ENCODE data around the gene TRIM69.
A peak's percentile ranks its signal among the peaks of the same experiment; 100 is the strongest.
"Not testable (repeated sequence)": the region's sequence is repeated elsewhere in the genome, so short reads cannot be mapped to it uniquely, and the experiment has no call there.

TRIM69 gene, protein sequence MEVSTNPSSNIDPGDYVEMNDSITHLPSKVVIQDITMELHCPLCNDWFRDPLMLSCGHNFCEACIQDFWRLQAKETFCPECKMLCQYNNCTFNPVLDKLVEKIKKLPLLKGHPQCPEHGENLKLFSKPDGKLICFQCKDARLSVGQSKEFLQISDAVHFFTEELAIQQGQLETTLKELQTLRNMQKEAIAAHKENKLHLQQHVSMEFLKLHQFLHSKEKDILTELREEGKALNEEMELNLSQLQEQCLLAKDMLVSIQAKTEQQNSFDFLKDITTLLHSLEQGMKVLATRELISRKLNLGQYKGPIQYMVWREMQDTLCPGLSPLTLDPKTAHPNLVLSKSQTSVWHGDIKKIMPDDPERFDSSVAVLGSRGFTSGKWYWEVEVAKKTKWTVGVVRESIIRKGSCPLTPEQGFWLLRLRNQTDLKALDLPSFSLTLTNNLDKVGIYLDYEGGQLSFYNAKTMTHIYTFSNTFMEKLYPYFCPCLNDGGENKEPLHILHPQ

DNA sequence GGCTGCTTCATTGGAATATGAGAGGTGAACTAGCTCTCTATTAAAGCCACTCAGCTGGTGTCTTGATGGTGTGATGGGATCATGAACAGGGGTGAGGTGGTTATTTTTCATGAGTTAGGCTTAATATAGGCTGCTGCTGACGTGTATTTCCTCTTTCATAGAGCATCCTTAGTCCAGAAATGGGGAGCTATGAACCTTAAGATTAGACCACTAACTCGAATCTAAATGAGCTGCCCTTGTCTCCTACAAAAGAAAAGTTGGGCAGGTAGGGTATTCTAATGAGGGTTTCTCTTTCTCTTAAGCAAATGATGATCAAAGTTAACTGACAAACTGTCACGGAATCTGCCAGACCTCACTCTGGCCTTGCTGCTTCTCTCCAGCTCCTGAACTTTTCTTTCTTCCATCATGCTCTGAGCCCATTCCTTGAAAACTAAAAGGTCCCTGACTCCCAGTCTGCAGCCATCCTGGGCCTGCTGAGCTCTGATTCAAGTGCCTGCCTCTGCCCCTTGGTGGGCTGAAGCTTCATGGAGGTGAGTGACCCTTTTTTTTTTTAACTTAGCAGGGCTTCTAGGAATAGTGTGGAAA lies at the start of gene TRIM69:
Gene TRIM69 (plus strand): TSS at position 348 of the 585 bp plus-strand sequence. CDS start 177 bp downstream, at position 525.
- H3K4me3 ChIP-seq (ENCODE audit: low read depth in 1 of 2, low read length in 2 of 2), result peak within 1 kb of the TSS in 1 of 2 donors; percentile 28
- peaks cover 11% of the 10 kb centered on the region for H3K36me3 ChIP-seq (ENCODE audit: insufficient read depth, low read length)
- peaks cover 14% of the 10 kb centered on the region for H3K4me1 ChIP-seq (ENCODE audit: insufficient read depth, low read length)
- H3K9ac ChIP-seq (ENCODE audit: low read length), result no peak within 1 kb of the TSS
- H3K27ac ChIP-seq (ENCODE audit: low read depth, low read length), result no peak within 1 kb of the TSS
- H3K9me3 ChIP-seq (ENCODE audit: low read length), result no peaks in the 10 kb centered on the region
- H3K27me3 ChIP-seq (ENCODE audit: control insufficient read depth in 1 of 2, insufficient read depth in 2 of 2, low read length in 2 of 2), result no peaks in the 10 kb centered on the region

- H3K4me1 ChIP-seq (ENCODE audit: insufficient read depth, low read length); H3K4me3 ChIP-seq (ENCODE audit: low read depth in 1 of 2, low read length in 2 of 2); H3K27ac ChIP-seq (ENCODE audit: low read depth, low read length): not testable (repeated sequence)
Measured at GRCh38 chr15:44689318-44689717, 47.0 kb upstream of the TRIM69 start.

GRCh38 chr15:44690245-44690644 lies 46.1 kb upstream of the TRIM69 start:
- not testable (repeated sequence) for H3K4me1 ChIP-seq (ENCODE audit: insufficient read depth, low read length); H3K36me3 ChIP-seq (ENCODE audit: insufficient read depth, low read length); H3K9ac ChIP-seq (ENCODE audit: low read length); H3K27ac ChIP-seq (ENCODE audit: low read depth, low read length); H3K9me3 ChIP-seq (ENCODE audit: low read length); H3K4me3 ChIP-seq (ENCODE audit: low read depth in 1 of 2, low read length in 2 of 2); H3K27me3 ChIP-seq (ENCODE audit: control insufficient read depth in 1 of 2, insufficient read depth in 2 of 2, low read length in 2 of 2)

More at GRCh38 chr15:44689318-44689717, 47.0 kb upstream of the TRIM69 start:
- not testable (repeated sequence) for H3K9ac ChIP-seq (ENCODE audit: low read length); H3K27me3 ChIP-seq (ENCODE audit: control insufficient read depth in 1 of 2, insufficient read depth in 2 of 2, low read length in 2 of 2); H3K9me3 ChIP-seq (ENCODE audit: low read length); H3K36me3 ChIP-seq (ENCODE audit: insufficient read depth, low read length)

DNA sequence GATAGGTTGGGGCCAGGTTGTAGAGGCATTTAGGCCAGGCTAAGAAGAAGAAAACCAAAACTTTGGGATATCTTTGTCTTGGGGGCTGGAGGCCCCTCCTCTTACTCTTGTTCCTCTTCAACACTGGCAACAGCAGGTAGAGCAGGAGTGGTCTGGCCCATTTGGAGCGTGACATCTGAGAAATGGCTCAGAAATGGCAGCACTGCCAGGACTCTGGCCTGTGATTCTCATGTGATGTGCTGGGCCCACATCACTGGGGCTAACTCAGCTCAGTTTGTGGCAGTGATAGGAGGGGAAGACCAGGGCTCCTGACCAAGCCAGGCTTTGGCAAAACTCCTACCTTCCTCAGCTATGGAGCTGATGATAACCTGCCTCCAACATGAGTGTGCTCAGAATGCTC lies 43.7 kb upstream of the TRIM69 start:
- no peak overlapping the region for H3K4me3 ChIP-seq (ENCODE audit: low read depth in 1 of 2, low read length in 2 of 2)
- no peak overlapping the region for H3K9ac ChIP-seq (ENCODE audit: low read length)
- no peaks in the 10 kb centered on the region for H3K4me1 ChIP-seq (ENCODE audit: insufficient read depth, low read length)
- no peaks in the 10 kb centered on the region for H3K27me3 ChIP-seq (ENCODE audit: control insufficient read depth in 1 of 2, insufficient read depth in 2 of 2, low read length in 2 of 2)
- no peaks in the 10 kb centered on the region for H3K9me3 ChIP-seq (ENCODE audit: low read length)
- H3K36me3 ChIP-seq (ENCODE audit: insufficient read depth, low read length), result no peaks in the 10 kb centered on the region
- no peak overlapping the region for H3K27ac ChIP-seq (ENCODE audit: low read depth, low read length)

DNA sequence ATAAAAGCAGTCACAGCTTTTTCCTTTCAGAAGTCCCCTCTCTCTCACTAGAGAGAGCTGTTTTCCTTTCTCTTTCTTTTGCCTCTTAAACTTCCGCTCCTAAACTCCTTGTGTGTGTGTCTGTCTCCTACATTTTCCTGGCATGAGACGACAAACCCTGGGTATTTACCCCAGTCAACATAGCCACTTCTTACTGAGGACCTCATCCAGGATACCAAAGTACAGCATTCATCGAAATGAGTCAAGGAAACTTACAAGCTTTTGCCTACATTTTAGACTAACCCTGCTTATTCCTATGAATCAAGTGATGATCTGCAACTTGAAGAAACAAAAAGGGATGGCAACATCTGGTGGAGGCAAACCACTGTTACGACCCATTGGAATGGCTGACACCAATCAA lies 41.9 kb upstream of the TRIM69 start:
- no peak overlapping the region for H3K4me3 ChIP-seq (ENCODE audit: low read depth in 1 of 2, low read length in 2 of 2)
- no peak overlapping the region for H3K9ac ChIP-seq (ENCODE audit: low read length)
- no peaks in the 10 kb centered on the region for H3K9me3 ChIP-seq (ENCODE audit: low read length)
- no peak overlapping the region for H3K27ac ChIP-seq (ENCODE audit: low read depth, low read length)
- H3K27me3 ChIP-seq (ENCODE audit: control insufficient read depth in 1 of 2, insufficient read depth in 2 of 2, low read length in 2 of 2), result no peaks in the 10 kb centered on the region
- no peaks in the 10 kb centered on the region for H3K36me3 ChIP-seq (ENCODE audit: insufficient read depth, low read length)
- H3K4me1 ChIP-seq (ENCODE audit: insufficient read depth, low read length), result no peaks in the 10 kb centered on the region

- Histone ChIP-seq H3K27ac (ENCODE audit: low read depth, low read length) (no peak overlapping the region), H3K27me3 (ENCODE audit: control insufficient read depth in 1 of 2, insufficient read depth in 2 of 2, low read length in 2 of 2) (no peaks in the 10 kb centered on the region), H3K4me3 (ENCODE audit: low read depth in 1 of 2, low read length in 2 of 2) (no peak overlapping the region), H3K4me1 (ENCODE audit: insufficient read depth, low read length) (no peaks in the 10 kb centered on the region), H3K9ac (ENCODE audit: low read length) (no peak overlapping the region), H3K36me3 (ENCODE audit: insufficient read depth, low read length) (no peaks in the 10 kb centered on the region), H3K9me3 (ENCODE audit: low read length) (no peaks in the 10 kb centered on the region)
Measured at GRCh38 chr15:44695294-44695693, 41.0 kb upstream of the TRIM69 start.

DNA sequence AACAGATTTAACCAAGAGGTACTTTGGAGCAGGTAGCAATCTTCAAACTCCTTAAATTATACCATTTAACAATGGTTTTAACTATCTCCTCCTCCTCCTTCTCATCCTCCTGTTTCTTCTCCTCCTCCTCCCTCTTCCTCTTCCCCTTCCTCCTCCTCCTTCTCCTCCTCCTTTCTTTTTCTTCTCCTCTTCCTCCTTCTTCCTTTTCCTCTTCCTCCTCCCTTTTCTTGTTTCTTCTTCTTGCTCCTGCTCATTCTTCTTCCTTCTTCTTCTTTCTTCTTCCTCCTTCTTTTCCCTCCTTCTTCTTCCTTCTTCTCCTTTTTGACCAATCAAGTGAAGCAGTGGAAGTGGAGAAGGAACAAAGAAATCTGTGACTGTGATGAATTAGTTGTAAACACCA lies 39.3 kb upstream of the TRIM69 start:
- Histone ChIP-seq H3K9ac (ENCODE audit: low read length) (no peak overlapping the region), H3K27me3 (ENCODE audit: control insufficient read depth in 1 of 2, insufficient read depth in 2 of 2, low read length in 2 of 2) (no peaks in the 10 kb centered on the region), H3K4me1 (ENCODE audit: insufficient read depth, low read length) (no peaks in the 10 kb centered on the region), H3K9me3 (ENCODE audit: low read length) (no peaks in the 10 kb centered on the region), H3K27ac (ENCODE audit: low read depth, low read length) (no peak overlapping the region), H3K4me3 (ENCODE audit: low read depth in 1 of 2, low read length in 2 of 2) (no peak overlapping the region), H3K36me3 (ENCODE audit: insufficient read depth, low read length) (no peaks in the 10 kb centered on the region)

- no peaks in the 10 kb centered on the region for H3K9me3 ChIP-seq (ENCODE audit: low read length)
- H3K4me1 ChIP-seq (ENCODE audit: insufficient read depth, low read length), result no peaks in the 10 kb centered on the region
- no peak overlapping the region for H3K9ac ChIP-seq (ENCODE audit: low read length)
- H3K27ac ChIP-seq (ENCODE audit: low read depth, low read length), result no peak overlapping the region
- H3K4me3 ChIP-seq (ENCODE audit: low read depth in 1 of 2, low read length in 2 of 2), result no peak overlapping the region
- no peaks in the 10 kb centered on the region for H3K36me3 ChIP-seq (ENCODE audit: insufficient read depth, low read length)
- H3K27me3 ChIP-seq (ENCODE audit: control insufficient read depth in 1 of 2, insufficient read depth in 2 of 2, low read length in 2 of 2), result no peaks in the 10 kb centered on the region
Measured at GRCh38 chr15:44698641-44699040, 37.7 kb upstream of the TRIM69 start.

- not testable (repeated sequence) for H3K4me1 ChIP-seq (ENCODE audit: insufficient read depth, low read length); H3K27ac ChIP-seq (ENCODE audit: low read depth, low read length); H3K9ac ChIP-seq (ENCODE audit: low read length); H3K36me3 ChIP-seq (ENCODE audit: insufficient read depth, low read length); H3K27me3 ChIP-seq (ENCODE audit: control insufficient read depth in 1 of 2, insufficient read depth in 2 of 2, low read length in 2 of 2); H3K9me3 ChIP-seq (ENCODE audit: low read length); H3K4me3 ChIP-seq (ENCODE audit: low read depth in 1 of 2, low read length in 2 of 2)
Measured at GRCh38 chr15:44700676-44701075, 35.7 kb upstream of the TRIM69 start.

GRCh38 chr15:44705986-44706385 lies 30.3 kb upstream of the TRIM69 start:
- Histone ChIP-seq H3K9me3 (ENCODE audit: low read length) (no peaks in the 10 kb centered on the region), H3K4me1 (ENCODE audit: insufficient read depth, low read length) (peaks cover 4% of the 10 kb centered on the region), H3K4me3 (ENCODE audit: low read depth in 1 of 2, low read length in 2 of 2) (no peak overlapping the region), H3K27me3 (ENCODE audit: control insufficient read depth in 1 of 2, insufficient read depth in 2 of 2, low read length in 2 of 2) (no peaks in the 10 kb centered on the region), H3K9ac (ENCODE audit: low read length) (no peak overlapping the region), H3K27ac (ENCODE audit: low read depth, low read length) (no peak overlapping the region), H3K36me3 (ENCODE audit: insufficient read depth, low read length) (no peaks in the 10 kb centered on the region)

GRCh38 chr15:44706401-44706800 lies 29.9 kb upstream of the TRIM69 start:
- Histone ChIP-seq H3K9ac (ENCODE audit: low read length) (no peak overlapping the region), H3K36me3 (ENCODE audit: insufficient read depth, low read length) (no peaks in the 10 kb centered on the region), H3K27me3 (ENCODE audit: control insufficient read depth in 1 of 2, insufficient read depth in 2 of 2, low read length in 2 of 2) (no peaks in the 10 kb centered on the region), H3K27ac (ENCODE audit: low read depth, low read length) (no peak overlapping the region), H3K9me3 (ENCODE audit: low read length) (no peaks in the 10 kb centered on the region), H3K4me3 (ENCODE audit: low read depth in 1 of 2, low read length in 2 of 2) (no peak overlapping the region), H3K4me1 (ENCODE audit: insufficient read depth, low read length) (peaks cover 4% of the 10 kb centered on the region)
